A549 (cell line): Measurements from ENCODE around the gene ARMC7. TPM values are rescaled to one million over a fixed set of nuclear protein-coding genes. Genes with fewer than 3 reads are reported as not detected.
A peak's percentile ranks its signal among the peaks of the same experiment; 100 is the strongest.

Experiments
- ATAC-seq, 2 experiments: fragments of 200-7000 bp in 1 of 2; fragments of >200 bp in 1 of 2; cut with Nextera tagmentation in 1 of 2; cut with Tn5 transposase in 1 of 2; 3 replicates each; pipeline versions ENCODE4 v1.8.0 to v1.9.1; 2018 to 2020; ENCODE audit warnings: mild to moderate bottlenecking in 1 of 2, moderate library complexity in 1 of 2
- CTCF ChIA-PET: fragments of 300-600 bp; sonication (Branson Sonifier 250); formaldehyde crosslinking; extraction: SDS; loops from one replicate; lab custom pipeline; 2021; ENCODE audit warnings: antibody characterized with exemption, inconsistent platforms; lab: Yijun Ruan, JAX
- POLR2A ChIA-PET: fragments of 350-600 bp; formaldehyde crosslinking; extraction: SDS; loops from one replicate; lab custom pipeline; 2021; ENCODE audit warnings: antibody characterized with exemption, inconsistent platforms; lab: Yijun Ruan, JAX
- DNase-seq, 2 experiments: peaks; one replicate each; pipeline versions ENCODE4 v3.0.0 to v3.0.0-alpha.2; 2011 to 2016; ENCODE audit warnings: low read depth in 1 of 2, low spot score in 1 of 2
- FAIRE-seq: peaks from 2 replicates; lab custom pipeline; 2011; peaks lifted over from hg19 to GRCh38; lab: Jason Lieb, UNC
- H3K27ac ChIP-seq, 2 experiments: fragments of >200 bp; sonication (Bioruptor Twin); formaldehyde crosslinking; 3 replicates each; pipeline ENCODE4 v1.5.1; 2016 to 2017
- H3K4me1 ChIP-seq: fragments of >200 bp; sonication (Bioruptor Twin); formaldehyde crosslinking; 3 replicates; pipeline ENCODE4 v1.6.1; 2016
- H3K4me2 ChIP-seq: fragments of >200 bp; sonication (Bioruptor Twin); formaldehyde crosslinking; 3 replicates; pipeline ENCODE4 v1.6.1; 2016
- H3K4me3 ChIP-seq: fragments of >200 bp; sonication (Bioruptor Twin); formaldehyde crosslinking; 3 replicates; pipeline ENCODE4 v1.5.1; 2016
- H3K9me3 ChIP-seq: fragments of >200 bp; sonication (Bioruptor Twin); formaldehyde crosslinking; 3 replicates; pipeline ENCODE4 v1.6.1; 2016
- CBX2 ChIP-seq: fragments of 200-600 bp; sonication (generic); IDR thresholded peaks from 2 replicates; pipeline ENCODE4 v1.6.1; 2016; ENCODE audit warnings: low read depth, mild to moderate bottlenecking, borderline replicate concordance
- CTCF ChIP-seq: fragments of >200 bp; sonication (Bioruptor Twin); formaldehyde crosslinking; IDR thresholded peaks from 3 replicates; pipeline ENCODE4 v1.5.1; 2016
- E2F6 ChIP-seq: IDR thresholded peaks from 2 replicates; pipeline ENCODE4 v1.6.1; 2012; ENCODE audit warnings: low read depth, borderline replicate concordance
- EHF ChIP-seq: fragments of 250-450 bp; sonication (Bioruptor Pico); IDR thresholded peaks from 2 replicates; pipeline ENCODE4 v1.5.0; 2020; ENCODE audit warnings: mild to moderate bottlenecking
- ELK1 ChIP-seq: fragments of 150-350 bp; IDR thresholded peaks from 2 replicates; pipeline ENCODE4 v1.6.1; 2014; ENCODE audit warnings: low read depth, mild to moderate bottlenecking, low read length
- EP300 ChIP-seq, 2 experiments: fragments of >200 bp; sonication (Bioruptor Twin); formaldehyde crosslinking; IDR thresholded peaks; 2 replicates in 1 of 2; 3 replicates in 1 of 2; pipeline ENCODE4 v1.6.1; 2016 to 2017
- HDAC2 ChIP-seq: fragments of 200-600 bp; sonication (generic); IDR thresholded peaks from 2 replicates; pipeline ENCODE4 v1.6.1; 2016
- HOXB5 ChIP-seq: fragments of 250-450 bp; sonication (Bioruptor Pico); IDR thresholded peaks from 2 replicates; pipeline ENCODE4 v1.5.0; 2020; ENCODE audit warnings: mild to moderate bottlenecking, moderate library complexity
- KDM1A ChIP-seq: fragments of 200-600 bp; sonication (generic); IDR thresholded peaks from 2 replicates; pipeline ENCODE4 v1.6.1; 2016; ENCODE audit warnings: low read depth, mild to moderate bottlenecking
- KDM5A ChIP-seq: fragments of 200-600 bp; sonication (generic); IDR thresholded peaks from 2 replicates; pipeline ENCODE4 v1.6.1; 2016; ENCODE audit warnings: antibody characterized with exemption, mild to moderate bottlenecking
- PBX3 ChIP-seq: IDR thresholded peaks from 2 replicates; pipeline ENCODE4 v1.6.1; 2012
- POLR2A ChIP-seq: IDR thresholded peaks from 2 replicates; pipeline ENCODE4 v1.6.1; 2012; ENCODE audit warnings: mild to moderate bottlenecking, low read length
- RARB ChIP-seq: fragments of 250-450 bp; sonication (Bioruptor Pico); IDR thresholded peaks from 2 replicates; pipeline ENCODE4 v1.8.0; 2021; ENCODE audit warnings: mild to moderate bottlenecking, moderate library complexity
- REST ChIP-seq: fragments of 200-600 bp; sonication (generic); IDR thresholded peaks from 2 replicates; pipeline ENCODE4 v1.6.1; 2016; ENCODE audit warnings: antibody characterized with exemption, mild to moderate bottlenecking, moderate library complexity
- SREBF2 ChIP-seq: fragments of 450-650 bp; IDR thresholded peaks from 2 replicates; pipeline ENCODE4 v1.6.1; 2014; ENCODE audit warnings: mild to moderate bottlenecking, moderate library complexity
- ZC3H11A ChIP-seq: fragments of 450-650 bp; IDR thresholded peaks from 2 replicates; pipeline ENCODE4 v1.6.1; 2014; ENCODE audit warnings: antibody characterized with exemption, mild to moderate bottlenecking
- ZNF302 ChIP-seq: fragments of 250-450 bp; sonication (Bioruptor Pico); IDR thresholded peaks from 2 replicates; pipeline ENCODE4 v1.9.0; 2021; ENCODE audit warnings: inconsistent platforms, mild to moderate bottlenecking, moderate library complexity
- WGBS: methylation state at CpG from one replicate; pipeline ENCODE4 v1.1.6; 2017; ENCODE audit errors: missing lambda C conversion rate; 5-methylcytosine and 5-hydroxymethylcytosine counted together
- polyA plus RNA-seq, 4 experiments: library from polyadenylated mRNA; depleted of rRNA in 3 of 4; stranded (reverse); fragments of >200 nt; fragmentation: RNase III in 1 of 4; extraction: RNeasy Plus Mini Kit Qiagen cat#74134 plus additional on column Dnase treatment in 1 of 4; gene quantifications; 2 replicates in 3 of 4; 3 replicates in 1 of 4; pipeline ENCODE4 v1.2.3, GENCODE V29; 2011 to 2017
- TF ChIP-seq, protein P1 (sequence below): fragments of 250-450 bp; sonication (Bioruptor Pico); IDR thresholded peaks from 2 replicates; pipeline ENCODE4 v1.5.0; 2021; ENCODE audit warnings: mild to moderate bottlenecking, moderate library complexity, borderline replicate concordance

ARMC7 gene
- polyA plus RNA-seq, 2 of the 4 experiments (the other 2 are of a cell fraction) = 8.5 to 12.6 TPM

GRCh38 chr17:75063626-75064025 is 46.1 kb upstream of the ARMC7 start:
- TF ChIP-seq E2F6 (no peak), KDM5A (no peak), REST (no peak), ZC3H11A (no peak), ELK1 (no peak), RARB (no peak), CTCF (no peak), CBX2 (no peak)
- H3K4me1 ChIP-seq = no peaks in the 10 kb centered on the region
- no peak for FAIRE-seq
- ChIA-PET POLR2A (no interaction called here), CTCF (interaction anchor here (0.8 to 81.8 kb wide), 10 partner anchors 10 to 140 kb away, joined by 3 to 3429 read pairs (median 6); partner anchors contain the start of genes ARMC7, ATP5PD, KCTD2 and NT5C)
- no peak overlapping the region for H3K27ac ChIP-seq
- no peak overlapping the region for H3K4me3 ChIP-seq
- no peaks in the 10 kb centered on the region for H3K9me3 ChIP-seq
- peak; percentile 58 to 60; a peak in 3 of 6 replicates for ATAC-seq
- no peak overlapping the region for H3K4me2 ChIP-seq
- no peak for DNase-seq
- WGBS = 74% methylated on average over 3 of the region's 3 CpGs

- TF ChIP-seq SREBF2 (no peak), EHF (no peak), POLR2A (no peak), HOXB5 (no peak), HDAC2 (no peak), CBX2 (no peak), EP300 (IDR thresholded peaks at IDR 0.05) (no peak), KDM5A (no peak), CTCF (no peak), PBX3 (no peak), ZNF302 (no peak), KDM1A (no peak)
- TF ChIP-seq, protein P1, sequence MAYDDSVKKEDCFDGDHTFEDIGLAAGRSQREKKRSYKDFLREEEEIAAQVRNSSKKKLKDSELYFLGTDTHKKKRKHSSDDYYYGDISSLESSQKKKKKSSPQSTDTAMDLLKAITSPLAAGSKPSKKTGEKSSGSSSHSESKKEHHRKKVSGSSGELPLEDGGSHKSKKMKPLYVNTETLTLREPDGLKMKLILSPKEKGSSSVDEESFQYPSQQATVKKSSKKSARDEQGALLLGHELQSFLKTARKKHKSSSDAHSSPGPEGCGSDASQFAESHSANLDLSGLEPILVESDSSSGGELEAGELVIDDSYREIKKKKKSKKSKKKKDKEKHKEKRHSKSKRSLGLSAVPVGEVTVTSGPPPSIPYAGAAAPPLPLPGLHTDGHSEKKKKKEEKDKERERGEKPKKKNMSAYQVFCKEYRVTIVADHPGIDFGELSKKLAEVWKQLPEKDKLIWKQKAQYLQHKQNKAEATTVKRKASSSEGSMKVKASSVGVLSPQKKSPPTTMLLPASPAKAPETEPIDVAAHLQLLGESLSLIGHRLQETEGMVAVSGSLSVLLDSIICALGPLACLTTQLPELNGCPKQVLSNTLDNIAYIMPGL = no peak
- Histone ChIP-seq H3K4me2 (no peak overlapping the region), H3K4me1 (no peaks in the 10 kb centered on the region), H3K27ac (no peak overlapping the region), H3K9me3 (no peaks in the 10 kb centered on the region), H3K4me3 (no peak overlapping the region)
- CTCF ChIA-PET = interaction anchor here (0.7 to 81.8 kb wide), 10 partner anchors 10 to 140 kb away, joined by 3 to 3429 read pairs (median 3); partner anchors contain the start of genes ARMC7, MRPL58, NT5C and OTOP2
- no peak for ATAC-seq
- POLR2A ChIA-PET = no interaction called here
- no peak for FAIRE-seq
- DNase-seq = no peak
- WGBS = 87% methylated on average over 11 of the region's 11 CpGs
Measured at GRCh38 chr17:75064040-75064439, 45.7 kb upstream of the ARMC7 start.
